ENCODE data around the gene TREH. TPM values are rescaled to one million over a fixed set of nuclear protein-coding genes. Genes with fewer than 3 reads are reported as not detected.

Gene TREH
- total and polyA plus RNA-seq, 8 donors, result 0.20 to 0.42 (median 0.24) TPM; not detected in 3

- H3K27me3 ChIP-seq, result peaks cover 0 to 5% of the 10 kb centered on the region in 2 donors
- intact Hi-C loops (cut with DNase I), result loop anchor here (10.0 kb wide), 2 partner anchors 53 to 63 kb away; partner anchors contain the start of gene PHLDB1 (in 1 of the 2)
- no peak for DNase-seq
- peaks cover 0 to 35% of the 10 kb centered on the region in 2 donors for H3K36me3 ChIP-seq
- H3K9me3 ChIP-seq, result no peaks in the 10 kb centered on the region
- TF ChIP-seq CTCF (IDR thresholded peaks at IDR 0.05), result no peak
- ATAC-seq, result no peak
- H3K4me1 ChIP-seq, result peaks cover 9 to 10% of the 10 kb centered on the region in 2 donors
- no peak overlapping the region for H3K27ac ChIP-seq
- H3K4me3 ChIP-seq, result no peak overlapping the region
These were observed 21.6 kb downstream of the TREH start for GRCh38 chr11:118657709-118658428.

- Histone ChIP-seq H3K9me3 (no peaks in the 10 kb centered on the region), H3K4me3 (no peak overlapping the region), H3K27ac (no peak overlapping the region), H3K36me3 (peaks cover 0 to 41% of the 10 kb centered on the region in 2 donors), H3K27me3 (peaks cover 0 to 5% of the 10 kb centered on the region in 2 donors), H3K4me1 (peaks cover 9 to 10% of the 10 kb centered on the region in 2 donors)
- intact Hi-C loops (cut with DNase I), result loop anchor here (10.0 kb wide), 2 partner anchors 52 to 62 kb away; partner anchors contain the start of gene PHLDB1 (in 1 of the 2)
- no peak for TF ChIP-seq CTCF (IDR thresholded peaks at IDR 0.05)
- no peak for DNase-seq
- no peak for ATAC-seq
These were observed 22.2 kb downstream of the TREH start for GRCh38 chr11:118657238-118657637.

- Histone ChIP-seq H3K4me1 (peaks cover 9 to 10% of the 10 kb centered on the region in 2 donors), H3K4me3 (no peak overlapping the region), H3K27ac (no peak overlapping the region), H3K9me3 (no peaks in the 10 kb centered on the region), H3K27me3 (peaks cover 0 to 5% of the 10 kb centered on the region in 2 donors), H3K36me3 (peaks cover 0 to 47% of the 10 kb centered on the region in 2 donors)
- intact Hi-C loops (cut with DNase I), result loop anchor here (10.0 kb wide), 2 partner anchors 52 to 62 kb away; partner anchors contain the start of gene PHLDB1 (in 1 of the 2)
- no peak for ATAC-seq
- TF ChIP-seq CTCF (IDR thresholded peaks at IDR 0.05), result no peak
- no peak for DNase-seq
These were observed 22.8 kb downstream of the TREH start for GRCh38 chr11:118656563-118657165.

- DNase-seq (no peak), ATAC-seq (no peak)
- Histone ChIP-seq H3K4me1 (peaks cover 9 to 10% of the 10 kb centered on the region in 2 donors), H3K4me3 (no peak overlapping the region), H3K27me3 (peaks cover 0 to 5% of the 10 kb centered on the region in 2 donors), H3K27ac (no peak overlapping the region), H3K36me3 (peaks cover 0 to 57% of the 10 kb centered on the region in 2 donors), H3K9me3 (no peaks in the 10 kb centered on the region)
- intact Hi-C loops (cut with DNase I), result loop anchor here (10.0 kb wide), 2 partner anchors 51 to 61 kb away; partner anchors contain the start of gene PHLDB1 (in 1 of the 2)
- no peak for TF ChIP-seq CTCF (IDR thresholded peaks at IDR 0.05)
These were observed 23.8 kb downstream of the TREH start for GRCh38 chr11:118655486-118656190.
